Measurements from ENCODE around the gene MYZAP.

Gene MYZAP

DNA sequence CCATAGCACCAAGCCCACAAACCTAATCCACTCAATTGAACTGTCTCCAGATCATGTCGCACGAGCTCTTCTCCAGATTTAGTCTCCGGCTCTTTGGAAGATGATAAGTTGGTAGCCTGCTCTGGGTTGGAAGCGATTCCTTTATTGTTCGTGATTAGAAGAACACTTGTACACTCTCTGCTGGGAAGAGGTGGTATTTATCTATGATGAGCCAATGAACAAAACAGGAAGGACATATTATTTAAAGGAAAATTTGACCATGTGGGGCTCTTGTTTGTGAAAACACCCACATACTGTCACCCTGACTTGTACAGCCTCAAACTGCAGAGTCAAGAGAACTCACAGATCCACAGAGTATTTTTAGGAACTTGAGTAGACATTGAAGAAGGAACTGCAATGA is 54.4 kb downstream of the MYZAP start:
- peaks cover 14% of the 10 kb centered on the region for H3K27me3 ChIP-seq
- H3K36me3 ChIP-seq, result no peaks in the 10 kb centered on the region
- H3K27ac ChIP-seq, result no peak overlapping the region
- TF ChIP-seq, protein P1, sequence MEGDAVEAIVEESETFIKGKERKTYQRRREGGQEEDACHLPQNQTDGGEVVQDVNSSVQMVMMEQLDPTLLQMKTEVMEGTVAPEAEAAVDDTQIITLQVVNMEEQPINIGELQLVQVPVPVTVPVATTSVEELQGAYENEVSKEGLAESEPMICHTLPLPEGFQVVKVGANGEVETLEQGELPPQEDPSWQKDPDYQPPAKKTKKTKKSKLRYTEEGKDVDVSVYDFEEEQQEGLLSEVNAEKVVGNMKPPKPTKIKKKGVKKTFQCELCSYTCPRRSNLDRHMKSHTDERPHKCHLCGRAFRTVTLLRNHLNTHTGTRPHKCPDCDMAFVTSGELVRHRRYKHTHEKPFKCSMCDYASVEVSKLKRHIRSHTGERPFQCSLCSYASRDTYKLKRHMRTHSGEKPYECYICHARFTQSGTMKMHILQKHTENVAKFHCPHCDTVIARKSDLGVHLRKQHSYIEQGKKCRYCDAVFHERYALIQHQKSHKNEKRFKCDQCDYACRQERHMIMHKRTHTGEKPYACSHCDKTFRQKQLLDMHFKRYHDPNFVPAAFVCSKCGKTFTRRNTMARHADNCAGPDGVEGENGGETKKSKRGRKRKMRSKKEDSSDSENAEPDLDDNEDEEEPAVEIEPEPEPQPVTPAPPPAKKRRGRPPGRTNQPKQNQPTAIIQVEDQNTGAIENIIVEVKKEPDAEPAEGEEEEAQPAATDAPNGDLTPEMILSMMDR (IDR thresholded peaks at IDR 0.05), result no peak
- no peaks in the 10 kb centered on the region for H3K4me1 ChIP-seq (ENCODE audit: control insufficient read depth in 1 of 2, insufficient read depth in 1 of 2, low read depth in 1 of 2, low read length in 1 of 2)
- H3K4me3 ChIP-seq (ENCODE audit: low read depth in 1 of 2, low read length in 1 of 2), result no peak overlapping the region
- H3K9me3 ChIP-seq, result no peaks in the 10 kb centered on the region

DNA sequence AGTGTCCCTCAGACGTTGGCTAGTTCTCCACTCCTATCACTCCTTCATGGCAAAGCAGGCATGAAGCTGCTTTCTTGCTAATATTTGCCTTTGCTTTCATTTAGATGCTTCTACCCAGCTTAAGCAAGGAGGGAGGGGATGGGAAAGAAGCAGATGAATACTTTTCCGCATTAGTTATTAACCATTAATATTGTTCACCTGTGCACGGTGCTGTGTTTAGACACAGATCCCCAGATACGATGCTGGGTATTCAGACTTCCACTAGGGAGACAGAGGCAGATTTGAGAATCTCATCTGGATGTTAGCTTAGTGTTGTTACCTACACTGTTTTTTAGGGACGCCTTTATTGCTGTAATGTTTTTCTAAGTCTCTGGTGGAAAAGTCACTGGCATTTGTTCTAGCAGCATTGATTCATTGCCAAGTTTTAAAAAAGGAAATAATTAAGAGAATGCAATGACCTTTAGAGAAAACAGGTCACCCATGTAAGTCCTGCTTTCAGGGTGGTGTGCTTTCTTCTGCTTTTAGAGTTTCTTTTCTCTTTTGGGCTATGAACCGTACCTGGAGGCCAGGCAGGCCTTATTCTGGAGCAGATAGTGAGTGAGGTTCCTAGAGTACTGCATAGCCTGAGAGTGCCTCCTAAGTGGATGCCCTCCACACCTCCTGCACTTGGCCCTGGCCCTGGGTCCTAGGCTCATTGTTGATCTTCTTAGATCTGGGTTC is 55.5 kb downstream of the MYZAP start:
- Histone ChIP-seq H3K27ac (no peak overlapping the region), H3K36me3 (no peaks in the 10 kb centered on the region), H3K9me3 (no peaks in the 10 kb centered on the region), H3K4me3 (ENCODE audit: low read depth in 1 of 2, low read length in 1 of 2) (no peak overlapping the region), H3K27me3 (peaks cover 11% of the 10 kb centered on the region), H3K4me1 (ENCODE audit: control insufficient read depth in 1 of 2, insufficient read depth in 1 of 2, low read depth in 1 of 2, low read length in 1 of 2) (no peaks in the 10 kb centered on the region)
- TF ChIP-seq, protein P1 (IDR thresholded peaks at IDR 0.05), result no peak

DNA sequence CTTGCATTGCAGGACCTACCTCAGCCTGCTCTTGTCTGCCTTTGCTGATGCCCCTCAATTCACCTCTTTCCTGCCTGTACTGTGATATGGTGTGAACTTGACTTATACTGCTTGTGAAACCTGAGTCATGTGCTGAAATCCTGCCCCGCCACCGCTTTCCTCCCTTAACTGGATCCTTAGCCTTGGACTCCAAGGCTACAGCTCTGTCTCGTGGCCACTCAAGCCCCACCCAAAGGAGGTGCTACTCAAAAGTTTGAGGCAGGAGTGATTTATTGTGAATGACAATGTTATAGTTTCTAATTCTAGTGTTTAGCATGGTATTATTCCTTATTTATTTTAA is 56.1 kb downstream of the MYZAP start:
- no peaks in the 10 kb centered on the region for H3K36me3 ChIP-seq
- H3K27ac ChIP-seq, result no peak overlapping the region
- no peaks in the 10 kb centered on the region for H3K9me3 ChIP-seq
- no peaks in the 10 kb centered on the region for H3K4me1 ChIP-seq (ENCODE audit: control insufficient read depth in 1 of 2, insufficient read depth in 1 of 2, low read depth in 1 of 2, low read length in 1 of 2)
- H3K4me3 ChIP-seq (ENCODE audit: low read depth in 1 of 2, low read length in 1 of 2), result no peak overlapping the region
- TF ChIP-seq, protein P1 (IDR thresholded peaks at IDR 0.05), result no peak
- H3K27me3 ChIP-seq, result peaks cover 11% of the 10 kb centered on the region

DNA sequence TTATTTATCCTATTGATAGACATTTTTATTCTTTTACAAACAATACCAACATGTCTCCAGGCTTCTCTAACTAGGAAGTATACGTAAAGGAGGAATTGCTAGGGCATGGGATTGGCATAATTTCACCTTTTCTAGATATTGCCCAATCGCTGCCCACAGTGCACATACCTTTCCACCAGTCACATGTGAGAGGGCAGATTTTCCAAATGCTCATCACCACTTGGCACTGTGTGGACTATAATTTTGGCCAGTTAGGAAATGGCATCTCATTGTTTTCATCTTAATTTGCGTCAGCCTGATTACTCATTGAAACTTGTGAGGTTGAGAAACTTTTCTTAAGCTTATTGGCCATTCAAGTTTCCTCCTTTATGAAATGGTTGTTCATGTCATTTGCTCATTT is 57.4 kb downstream of the MYZAP start:
- TF ChIP-seq, protein P1 (IDR thresholded peaks at IDR 0.05), result no peak
- Histone ChIP-seq H3K4me3 (ENCODE audit: low read depth in 1 of 2, low read length in 1 of 2) (no peak overlapping the region), H3K36me3 (no peaks in the 10 kb centered on the region), H3K4me1 (ENCODE audit: control insufficient read depth in 1 of 2, insufficient read depth in 1 of 2, low read depth in 1 of 2, low read length in 1 of 2) (no peaks in the 10 kb centered on the region), H3K9me3 (no peaks in the 10 kb centered on the region), H3K27ac (no peak overlapping the region), H3K27me3 (peaks cover 11% of the 10 kb centered on the region)

DNA sequence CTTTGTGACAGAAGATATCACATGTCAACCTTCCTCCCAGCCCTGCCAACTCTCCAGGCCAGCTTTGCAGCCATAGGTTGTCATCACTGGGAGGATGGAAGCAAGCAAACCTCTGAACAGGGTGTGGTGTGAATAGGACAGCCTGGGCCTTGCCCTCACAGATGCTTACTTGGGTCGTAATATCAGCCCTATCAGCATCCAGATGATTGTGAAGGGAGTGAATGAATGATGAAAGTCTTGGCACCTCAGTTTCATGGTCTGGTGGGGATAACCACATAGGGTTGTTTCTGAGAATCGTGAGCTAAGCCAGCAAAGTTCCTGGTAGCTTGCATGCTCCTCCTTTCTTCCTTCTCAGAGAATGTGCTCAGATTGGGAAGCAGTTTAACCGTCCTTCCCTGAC is 59.7 kb downstream of the MYZAP start:
- Histone ChIP-seq H3K27ac (no peak overlapping the region), H3K27me3 (no peaks in the 10 kb centered on the region), H3K4me3 (ENCODE audit: low read depth in 1 of 2, low read length in 1 of 2) (no peak overlapping the region), H3K9me3 (no peaks in the 10 kb centered on the region), H3K36me3 (no peaks in the 10 kb centered on the region), H3K4me1 (ENCODE audit: control insufficient read depth in 1 of 2, insufficient read depth in 1 of 2, low read depth in 1 of 2, low read length in 1 of 2) (peaks cover 0 to 2% of the 10 kb centered on the region in 2 experiments)
- TF ChIP-seq, protein P1 (IDR thresholded peaks at IDR 0.05), result no peak

Measured in neutrophil (primary cell).